Progenitor cell of endocrine pancreas (in vitro differentiated cells): Measurements from ENCODE around the gene OPALIN. TPM values are rescaled to one million over a fixed set of nuclear protein-coding genes. Genes with fewer than 3 reads are reported as not detected.

Source experiments
- DNase-seq: peaks from one replicate; pipeline ENCODE4 v3.0.0; 2021; ENCODE audit warnings: low spot score; ENCODE audit not compliant: unreplicated experiment
- H3K27ac Mint-ChIP-seq: 2 replicates; pipeline ENCODE4 v1.8.0; 2021; ENCODE audit warnings: mild to moderate bottlenecking, moderate library complexity, mixed read lengths
- H3K27me3 Mint-ChIP-seq: 2 replicates; pipeline ENCODE4 v1.8.0; 2021; ENCODE audit warnings: mixed read lengths
- H3K36me3 Mint-ChIP-seq: 2 replicates; pipeline ENCODE4 v1.8.0; 2022; ENCODE audit warnings: mixed read lengths; ENCODE audit not compliant: insufficient read depth
- H3K4me1 Mint-ChIP-seq: 2 replicates; pipeline ENCODE4 v1.8.0; 2021; ENCODE audit warnings: low read depth, mixed read lengths
- H3K4me3 Mint-ChIP-seq: 2 replicates; pipeline ENCODE4 v1.8.0; 2021; ENCODE audit warnings: low read depth, mild to moderate bottlenecking, moderate library complexity, mixed read lengths
- H3K9me3 Mint-ChIP-seq: 2 replicates; pipeline ENCODE4 v1.8.0; 2021; ENCODE audit warnings: low read depth, mixed read lengths
- CTCF ChIP-seq: fragments of 200-600 bp; sonication (generic); IDR thresholded peaks from one replicate; pipeline ENCODE4 v1.5.0; 2021; ENCODE audit warnings: antibody characterized with exemption, mild to moderate bottlenecking; ENCODE audit not compliant: unreplicated experiment
- long read RNA-seq: library from polyadenylated mRNA; unstranded; transcript quantifications from one replicate; pipeline ENCODE4 v2.0.0, GENCODE V29; 2020
- total RNA-seq: library from RNA; stranded (reverse); gene quantifications from 2 replicates; pipeline ENCODE4 v1.2.1, GENCODE V29; 2021

Gene OPALIN
- total RNA-seq = not detected in 2 replicates
- long read RNA-seq = 0 reads

DNA sequence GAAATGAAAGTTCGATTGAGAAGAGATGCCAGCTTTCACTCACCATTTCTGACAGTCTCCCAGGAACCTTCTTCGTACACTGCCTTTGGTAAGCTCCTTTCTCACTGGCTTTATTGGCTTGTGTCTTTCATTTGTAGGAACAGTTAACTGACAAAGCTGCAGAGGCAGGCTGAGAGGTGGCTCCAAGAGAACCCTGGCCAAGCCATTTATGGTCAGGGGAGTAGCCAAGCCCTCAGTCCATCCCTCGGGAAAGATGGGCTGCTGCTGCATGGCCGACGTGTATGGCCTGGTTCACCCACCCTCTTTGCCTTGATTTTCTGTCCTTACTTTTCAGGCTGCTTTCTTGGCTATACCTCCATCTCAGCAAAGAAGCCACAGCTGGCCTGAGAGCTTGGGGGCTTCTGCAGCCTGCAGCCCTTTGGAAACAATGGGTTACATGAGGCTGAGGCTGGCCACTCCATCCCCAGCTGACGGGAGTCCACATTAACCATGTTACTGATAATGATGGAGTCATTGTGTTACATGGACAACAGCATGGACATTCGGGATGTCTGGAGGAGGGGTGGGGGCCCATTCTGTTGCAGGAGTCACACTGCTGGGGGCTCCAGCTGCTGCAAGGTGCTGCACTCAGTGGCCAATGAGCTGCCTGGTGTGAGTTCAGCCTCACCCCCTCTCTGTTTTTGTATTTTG lies at the start of gene OPALIN:
Gene OPALIN, minus strand, starts transcription at position 152 of the 690 bp plus-strand sequence. Its CDS starts 106 bp downstream, at position 46.
- Mint-ChIP-seq H3K9me3 (no peaks in the 10 kb centered on the region), H3K4me1 (no peaks in the 10 kb centered on the region), H3K36me3 (no peaks in the 10 kb centered on the region), H3K4me3 (no peak within 1 kb of the TSS), H3K27me3 (peaks cover 4% of the 10 kb centered on the region), H3K27ac (no peak within 1 kb of the TSS)
- TF ChIP-seq CTCF = no peak
- no peak for DNase-seq

GRCh38 chr10:96408201-96408600 lies 49.4 kb upstream of the OPALIN start:
- Mint-ChIP-seq H3K9me3 (no peaks in the 10 kb centered on the region), H3K27ac (no peak overlapping the region), H3K4me3 (no peak overlapping the region), H3K4me1 (no peaks in the 10 kb centered on the region), H3K36me3 (no peaks in the 10 kb centered on the region), H3K27me3 (peaks cover 16% of the 10 kb centered on the region)
- DNase-seq = no peak
- no peak for TF ChIP-seq CTCF

DNA sequence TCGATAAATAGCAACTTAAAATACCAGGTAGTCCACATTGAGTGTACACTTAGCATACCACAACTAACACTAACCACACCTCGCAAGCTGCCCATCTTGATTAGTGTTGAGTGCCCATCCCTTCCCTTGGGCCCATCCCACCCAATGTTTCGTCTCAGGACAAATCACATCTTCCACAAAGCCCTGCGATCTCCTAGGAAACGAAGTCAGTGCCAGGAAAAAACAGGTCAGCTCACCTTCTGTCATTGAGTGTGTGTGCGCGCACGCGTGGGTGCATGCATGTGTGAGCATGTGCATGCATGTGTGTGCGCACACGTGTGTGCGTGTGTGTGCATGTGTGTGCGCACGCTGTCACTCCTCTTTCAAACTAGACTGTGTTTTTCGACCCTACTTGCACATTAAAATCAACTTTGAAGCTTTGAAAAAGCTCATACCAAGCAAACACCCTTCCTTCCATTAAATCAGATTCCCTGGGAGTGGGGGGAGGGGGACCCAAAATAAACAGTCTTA lies 48.8 kb upstream of the OPALIN start:
- H3K27me3 Mint-ChIP-seq = peaks cover 16% of the 10 kb centered on the region
- DNase-seq = no peak
- no peak overlapping the region for H3K4me3 Mint-ChIP-seq
- no peaks in the 10 kb centered on the region for H3K4me1 Mint-ChIP-seq
- no peaks in the 10 kb centered on the region for H3K9me3 Mint-ChIP-seq
- H3K36me3 Mint-ChIP-seq = no peaks in the 10 kb centered on the region
- no peak for TF ChIP-seq CTCF
- no peak overlapping the region for H3K27ac Mint-ChIP-seq

- no peaks in the 10 kb centered on the region for H3K9me3 Mint-ChIP-seq
- H3K27ac Mint-ChIP-seq = no peak overlapping the region
- no peak for TF ChIP-seq CTCF
- DNase-seq = no peak
- no peaks in the 10 kb centered on the region for H3K4me1 Mint-ChIP-seq
- H3K27me3 Mint-ChIP-seq = peaks cover 22% of the 10 kb centered on the region
- no peaks in the 10 kb centered on the region for H3K36me3 Mint-ChIP-seq
- H3K4me3 Mint-ChIP-seq = no peak overlapping the region
These were observed 47.3 kb upstream of the OPALIN start for GRCh38 chr10:96406091-96406490.

GRCh38 chr10:96402417-96403305 lies 43.9 kb upstream of the OPALIN start:
- H3K4me3 Mint-ChIP-seq = no peak overlapping the region
- H3K9me3 Mint-ChIP-seq = no peaks in the 10 kb centered on the region
- no peak overlapping the region for H3K27ac Mint-ChIP-seq
- H3K4me1 Mint-ChIP-seq = no peaks in the 10 kb centered on the region
- DNase-seq = no peak
- H3K36me3 Mint-ChIP-seq = no peaks in the 10 kb centered on the region
- no peak for TF ChIP-seq CTCF
- peaks cover 40% of the 10 kb centered on the region for H3K27me3 Mint-ChIP-seq
